GM18508 (cell line): ENCODE results near the gene ME1.
"Not testable (repeated sequence)": the region's sequence is repeated elsewhere in the genome, so short reads cannot be mapped to it uniquely, and the experiment has no call there.

Experiments used
- ATAC-seq: cut with Tn5 transposase; IDR thresholded peaks from one replicate; pipeline ENCODE4 v1.9.1; 2021; ENCODE audit warnings: moderate number of reproducible peaks; ENCODE audit not compliant: insufficient read depth, unreplicated experiment

The ME1 gene

DNA sequence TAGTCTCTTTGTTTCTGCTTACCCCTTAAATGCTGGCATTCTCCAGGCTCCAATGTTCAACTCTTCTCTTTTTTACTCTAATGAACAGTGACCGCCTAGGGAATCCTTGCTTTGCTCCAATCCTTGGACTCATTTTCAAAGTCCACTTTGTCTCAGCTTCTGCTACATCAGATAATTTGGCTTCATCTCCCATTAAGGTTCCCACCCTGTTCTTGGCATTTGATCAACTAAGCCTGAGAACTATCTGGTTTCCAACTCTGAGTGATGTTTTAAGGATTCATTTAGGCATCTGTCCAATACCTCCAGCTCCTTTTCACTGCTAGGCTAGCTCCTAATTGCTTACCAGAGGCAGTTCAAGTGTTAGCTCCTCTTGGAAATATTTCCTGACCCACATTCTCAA is 64.9 kb downstream of the ME1 start:
- no peak for ATAC-seq

DNA sequence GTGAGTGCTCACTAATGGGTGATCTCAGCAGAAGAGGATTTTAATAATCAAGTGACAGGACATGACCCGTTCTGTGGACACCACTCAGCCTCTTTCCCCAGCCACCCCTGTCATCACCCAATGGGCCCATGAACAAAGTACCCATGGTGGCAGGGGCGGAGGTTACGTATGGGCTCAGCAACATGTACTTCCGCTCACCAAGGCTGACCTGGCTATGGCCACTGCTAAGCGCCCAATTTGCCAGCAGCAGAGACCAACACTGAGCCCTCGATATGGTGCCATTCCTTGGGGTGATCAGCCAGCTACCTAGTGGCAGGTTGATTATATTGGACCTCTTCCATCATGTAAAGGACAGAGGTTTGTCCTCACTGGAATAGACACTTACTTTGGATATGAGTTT is 68.5 kb downstream of the ME1 start:
- ATAC-seq: not testable (repeated sequence)

- ATAC-seq: no peak
These were observed 71.2 kb downstream of the ME1 start for GRCh38 chr6:83359638-83360037.

GRCh38 chr6:83354747-83355146 is 76.1 kb downstream of the ME1 start:
- no peak for ATAC-seq

DNA sequence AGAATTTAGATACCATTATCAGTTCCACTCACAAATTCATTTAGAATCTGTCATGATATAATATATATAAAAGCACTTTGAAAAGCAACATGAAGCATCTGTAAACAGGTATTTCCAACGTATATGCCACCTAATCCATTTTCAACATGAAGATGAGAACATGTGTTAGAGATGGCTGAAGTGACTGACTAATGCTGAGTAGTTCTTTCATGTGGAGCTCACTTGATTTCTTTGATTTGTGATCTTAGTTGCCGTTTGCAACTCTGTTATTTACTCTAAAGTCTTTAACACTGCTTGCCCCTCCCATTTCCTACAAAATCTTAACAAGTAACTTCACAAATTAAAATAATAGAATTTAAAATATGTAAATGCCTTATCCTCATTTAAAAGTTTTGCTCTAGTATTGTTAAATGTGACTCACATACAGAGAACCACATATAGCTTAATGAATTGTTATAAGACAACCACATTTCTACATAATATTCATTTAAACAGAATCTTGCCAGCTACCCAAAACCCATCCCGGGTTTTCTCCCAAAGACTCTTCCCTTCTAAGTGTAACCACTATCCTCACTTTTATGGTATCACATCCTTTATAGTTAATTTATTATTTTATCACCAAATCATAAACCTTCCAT is 78.3 kb downstream of the ME1 start:
- no peak for ATAC-seq

GRCh38 chr6:83343121-83343520 is 87.7 kb downstream of the ME1 start:
- ATAC-seq: no peak

GRCh38 chr6:83341765-83342164 is 89.1 kb downstream of the ME1 start:
- ATAC-seq: no peak

DNA sequence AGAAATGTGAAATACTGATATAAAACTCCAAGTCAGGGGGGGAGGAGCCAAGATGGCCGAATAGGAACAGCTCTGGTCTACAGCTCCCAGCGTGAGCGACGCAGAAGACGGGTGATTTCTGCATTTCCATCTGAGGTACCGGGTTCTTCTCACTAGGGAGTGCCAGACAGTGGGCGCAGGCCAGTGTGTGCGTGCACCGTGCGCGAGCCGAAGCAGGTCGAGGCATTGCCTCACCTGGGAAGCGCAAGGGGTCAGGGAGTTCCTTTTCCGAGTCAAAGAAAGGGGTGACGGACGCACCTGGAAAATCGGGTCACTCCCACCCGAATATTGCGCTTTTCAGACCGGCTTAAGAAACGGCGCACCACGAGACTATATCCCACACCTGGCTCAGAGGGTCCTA is 96.9 kb downstream of the ME1 start:
- ATAC-seq: not testable (repeated sequence)

DNA sequence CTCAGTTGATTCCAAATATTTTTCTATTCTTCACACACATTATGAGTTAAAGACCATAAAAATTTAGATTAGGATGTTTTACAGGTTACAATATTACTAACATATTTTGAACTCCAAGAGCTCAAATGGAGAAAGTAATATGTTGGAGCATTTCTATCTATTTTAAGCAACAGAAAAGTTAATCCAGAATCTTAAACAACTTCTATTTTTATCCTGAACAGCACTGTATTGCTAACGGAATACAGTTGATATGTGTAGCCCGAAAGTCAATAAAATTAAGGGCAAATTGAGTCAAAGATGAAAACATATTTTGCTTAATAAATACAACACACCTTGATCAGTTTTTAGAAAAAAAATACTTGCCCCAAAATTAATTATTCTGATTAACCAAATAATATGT is 97.4 kb downstream of the ME1 start:
- no peak for ATAC-seq

DNA sequence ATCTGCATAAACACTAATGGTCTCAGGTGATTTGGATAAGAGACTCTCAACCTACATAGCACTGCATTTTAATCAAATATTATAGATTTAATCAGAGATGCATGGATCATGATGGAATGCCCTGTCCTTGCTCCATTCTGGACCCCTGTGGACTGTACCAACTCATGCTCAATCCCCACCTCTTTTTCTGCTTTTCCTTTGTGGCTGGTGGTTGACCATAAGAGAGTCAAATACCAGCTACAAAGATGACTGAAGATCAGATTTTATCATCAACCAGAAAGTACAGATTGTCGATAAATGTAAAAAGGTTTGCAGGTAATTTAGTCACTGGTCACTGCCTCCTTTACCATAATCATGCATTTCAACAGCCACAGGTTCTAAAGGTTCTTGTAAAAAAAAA is 116.2 kb downstream of the ME1 start:
- no peak for ATAC-seq

DNA sequence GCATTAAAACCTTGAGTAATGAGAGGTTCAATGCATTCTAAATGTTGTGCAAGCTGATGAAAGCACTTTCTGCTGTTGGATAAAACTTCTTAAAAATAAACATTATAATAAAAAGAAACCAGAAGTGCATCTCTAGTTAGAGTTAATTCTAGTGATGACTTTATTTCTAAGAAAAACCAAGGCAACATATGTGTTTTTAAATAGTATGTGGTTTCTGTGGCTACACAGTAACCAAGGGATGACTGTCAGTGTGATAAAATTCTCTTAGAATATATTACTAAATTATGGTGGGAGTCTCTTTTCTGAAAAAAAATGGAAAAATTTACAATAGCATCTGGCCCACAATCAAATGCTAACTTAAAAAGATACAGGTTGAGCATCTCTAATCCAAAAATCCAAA is 117.0 kb downstream of the ME1 start:
- ATAC-seq: no peak

- no peak for ATAC-seq
These were observed 119.6 kb downstream of the ME1 start for GRCh38 chr6:83311231-83311630.

DNA sequence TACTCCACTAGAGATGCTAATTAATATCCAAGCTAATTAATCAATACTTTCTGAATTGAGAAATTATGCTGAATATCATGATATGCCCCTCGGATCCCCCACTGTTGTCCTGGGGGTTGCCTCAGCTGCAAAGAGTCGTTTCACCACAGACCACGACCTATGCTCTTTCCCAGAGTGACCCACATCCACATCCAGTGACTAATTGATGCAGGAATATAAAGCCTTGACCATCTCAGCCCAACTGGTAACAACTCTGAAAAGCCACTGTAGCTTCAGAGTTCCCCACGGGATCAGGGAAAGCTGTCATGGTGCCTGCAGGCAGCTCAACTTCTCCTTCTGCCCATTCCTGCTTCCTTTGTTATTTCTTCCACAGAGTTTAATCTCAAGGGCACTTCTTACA is 120.8 kb downstream of the ME1 start:
- ATAC-seq: no peak

DNA sequence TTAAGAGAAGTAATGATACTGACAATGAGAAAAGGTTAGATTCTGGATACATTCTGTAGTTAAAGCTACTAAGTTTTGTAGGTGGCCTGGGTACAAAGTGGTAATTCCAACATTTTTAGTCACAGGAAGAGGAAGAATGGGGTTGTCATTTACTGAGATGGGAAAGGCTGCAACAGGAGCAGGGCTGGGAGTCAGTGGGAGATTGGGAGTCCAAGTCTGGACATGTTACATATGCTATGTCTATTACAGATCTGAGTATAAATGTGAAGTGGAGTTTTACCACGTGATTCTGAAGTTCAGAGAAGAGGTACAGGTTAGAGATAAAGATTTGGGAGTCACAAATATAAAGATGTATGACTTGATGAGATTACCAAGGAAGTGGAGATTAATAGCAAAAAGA is 121.5 kb downstream of the ME1 start:
- no peak for ATAC-seq

DNA sequence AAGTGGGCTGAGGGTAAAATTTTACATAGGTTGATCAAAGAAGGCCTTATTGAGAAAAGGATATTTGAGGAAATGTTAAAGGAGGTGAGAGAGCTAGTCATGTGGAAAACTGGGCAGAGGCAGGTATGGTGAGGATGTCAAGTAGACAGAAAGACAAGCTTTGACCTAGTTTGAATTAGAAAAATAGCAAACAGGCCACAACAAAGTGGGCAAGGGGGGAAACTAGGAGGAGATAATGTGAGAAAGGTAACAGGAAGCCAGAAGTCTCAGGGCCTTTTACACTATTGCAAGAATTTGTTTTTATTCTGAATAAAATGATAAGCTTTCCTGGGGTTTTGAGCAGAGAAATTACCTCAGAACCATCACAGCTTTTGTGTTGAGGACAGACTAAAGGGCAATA is 122.0 kb downstream of the ME1 start:
- ATAC-seq: no peak

- no peak for ATAC-seq
These were observed 123.0 kb downstream of the ME1 start for GRCh38 chr6:83307849-83308248.

- ATAC-seq: no peak
These were observed 127.4 kb downstream of the ME1 start for GRCh38 chr6:83303426-83303825.

DNA sequence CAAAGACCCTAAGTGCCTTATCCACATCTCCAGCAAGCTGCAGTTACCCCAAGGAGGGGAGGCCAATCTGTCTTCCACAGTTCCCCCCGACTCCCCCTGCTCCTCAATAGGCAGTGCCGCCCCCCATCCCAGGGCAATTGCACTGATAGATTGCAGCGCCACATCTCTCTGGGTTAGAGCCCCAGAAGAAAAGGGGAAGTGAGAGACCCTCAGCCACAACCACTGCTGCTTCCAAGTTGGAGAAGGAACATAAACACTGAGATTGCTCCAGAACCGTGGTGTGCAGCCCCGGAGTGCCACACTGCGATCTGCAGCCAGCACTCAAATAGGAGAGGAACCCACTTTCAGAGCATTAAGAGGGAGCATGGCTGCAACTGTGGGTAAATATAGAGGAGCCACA is 136.2 kb downstream of the ME1 start:
- no peak for ATAC-seq

GRCh38 chr6:83292900-83293843 is 137.7 kb downstream of the ME1 start:
- ATAC-seq: peak; percentile 96

- not testable (repeated sequence) for ATAC-seq
These were observed 143.6 kb downstream of the ME1 start for GRCh38 chr6:83287298-83287697.

- ATAC-seq: no peak
These were observed 144.9 kb downstream of the ME1 start for GRCh38 chr6:83285917-83286316.

GRCh38 chr6:83273596-83273995 is 157.3 kb downstream of the ME1 start:
- no peak for ATAC-seq
